Progenitor cell of endocrine pancreas (in vitro differentiated cells): ENCODE results near the gene CDH23. TPM values are rescaled to one million over a fixed set of nuclear protein-coding genes. Genes with fewer than 3 reads are reported as not detected.

Source experiments
- DNase-seq: peaks from one replicate; pipeline ENCODE4 v3.0.0; 2021; ENCODE audit warnings: low spot score; ENCODE audit not compliant: unreplicated experiment
- H3K27ac Mint-ChIP-seq: 2 replicates; pipeline ENCODE4 v1.8.0; 2021; ENCODE audit warnings: mild to moderate bottlenecking, moderate library complexity, mixed read lengths
- H3K27me3 Mint-ChIP-seq: 2 replicates; pipeline ENCODE4 v1.8.0; 2021; ENCODE audit warnings: mixed read lengths
- H3K36me3 Mint-ChIP-seq: 2 replicates; pipeline ENCODE4 v1.8.0; 2022; ENCODE audit warnings: mixed read lengths; ENCODE audit not compliant: insufficient read depth
- H3K4me1 Mint-ChIP-seq: 2 replicates; pipeline ENCODE4 v1.8.0; 2021; ENCODE audit warnings: low read depth, mixed read lengths
- H3K4me3 Mint-ChIP-seq: 2 replicates; pipeline ENCODE4 v1.8.0; 2021; ENCODE audit warnings: low read depth, mild to moderate bottlenecking, moderate library complexity, mixed read lengths
- H3K9me3 Mint-ChIP-seq: 2 replicates; pipeline ENCODE4 v1.8.0; 2021; ENCODE audit warnings: low read depth, mixed read lengths
- CTCF ChIP-seq: fragments of 200-600 bp; sonication (generic); IDR thresholded peaks from one replicate; pipeline ENCODE4 v1.5.0; 2021; ENCODE audit warnings: antibody characterized with exemption, mild to moderate bottlenecking; ENCODE audit not compliant: unreplicated experiment
- total RNA-seq: library from RNA; stranded (reverse); gene quantifications from 2 replicates; pipeline ENCODE4 v1.2.1, GENCODE V29; 2021

The CDH23 gene
- total RNA-seq, 1 donor from 2014 or later = 0.43 TPM

DNA sequence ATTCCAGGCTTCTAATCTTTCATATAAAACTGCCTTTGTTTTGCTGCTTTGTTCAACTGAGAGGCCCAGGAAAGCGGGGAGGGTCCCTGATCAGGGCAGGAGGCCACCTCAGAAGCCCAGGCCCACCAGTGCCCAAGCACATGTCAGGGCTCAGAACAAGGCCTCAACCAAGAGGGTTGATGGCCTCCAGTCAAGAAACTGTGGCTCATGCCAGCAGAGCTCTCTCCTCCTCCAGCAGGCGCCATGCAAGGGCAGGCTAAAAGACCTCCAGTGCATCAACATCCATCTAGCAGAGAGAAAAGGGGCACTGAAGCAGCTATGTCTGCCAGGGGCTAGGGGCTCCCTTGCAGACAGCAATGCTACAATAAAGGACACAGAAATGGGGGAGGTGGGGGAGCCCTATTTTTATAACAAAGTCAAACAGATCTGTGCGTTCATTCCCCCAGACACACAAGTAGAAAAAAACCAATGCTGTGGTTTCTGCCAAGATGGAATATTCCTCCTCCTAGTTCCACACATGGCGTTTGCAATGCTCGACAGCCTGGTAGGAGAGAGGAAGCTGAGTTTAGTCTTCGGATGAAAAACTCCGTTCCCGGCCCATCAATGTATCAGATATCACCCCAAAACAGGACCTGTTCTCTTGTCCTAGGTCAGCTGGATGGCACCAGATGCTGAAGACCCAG, 420.4 kb downstream of the CDH23 start:
- Mint-ChIP-seq H3K36me3 (peaks cover 20% of the 10 kb centered on the region), H3K4me1 (no peaks in the 10 kb centered on the region), H3K4me3 (no peak overlapping the region), H3K27ac (no peak overlapping the region), H3K27me3 (no peaks in the 10 kb centered on the region), H3K9me3 (no peaks in the 10 kb centered on the region)
- no peak for TF ChIP-seq CTCF
- DNase-seq = no peak

- DNase-seq = no peak
- no peaks in the 10 kb centered on the region for H3K9me3 Mint-ChIP-seq
- H3K27ac Mint-ChIP-seq = no peak overlapping the region
- no peak for TF ChIP-seq CTCF
- H3K4me3 Mint-ChIP-seq = no peak overlapping the region
- H3K27me3 Mint-ChIP-seq = no peaks in the 10 kb centered on the region
- peaks cover 20% of the 10 kb centered on the region for H3K36me3 Mint-ChIP-seq
- no peaks in the 10 kb centered on the region for H3K4me1 Mint-ChIP-seq
These were observed 421.3 kb downstream of the CDH23 start for GRCh38 chr10:71817831-71818655.

DNA sequence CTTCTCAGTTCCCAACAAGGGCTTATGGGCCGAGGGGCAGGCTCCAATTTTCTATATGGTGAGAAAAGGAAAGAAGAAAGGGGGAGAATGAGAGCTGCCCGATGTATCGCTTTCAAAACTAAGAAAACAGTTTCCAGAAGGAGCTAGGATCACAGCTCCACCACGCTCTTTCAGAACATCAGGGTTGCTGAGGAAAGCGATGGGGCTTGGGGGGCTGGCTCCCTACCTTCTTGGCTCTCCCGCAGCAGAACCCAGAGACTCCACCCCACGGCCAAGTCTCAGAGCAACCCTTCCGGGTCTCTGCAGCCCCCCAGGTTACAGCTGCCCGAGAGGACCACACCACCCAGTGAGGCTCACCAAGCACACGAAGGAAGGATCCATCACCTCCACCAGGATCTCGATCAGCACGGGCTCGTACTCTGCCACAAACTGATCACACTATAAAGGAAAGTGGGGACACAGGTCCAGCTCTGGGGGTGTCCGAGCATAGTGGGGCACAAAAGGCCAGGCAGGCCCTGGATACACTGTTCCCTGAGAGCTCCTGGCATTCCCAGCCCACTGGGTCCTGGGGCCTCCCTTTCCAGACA, 422.0 kb downstream of the CDH23 start:
- H3K36me3 Mint-ChIP-seq = peaks cover 20% of the 10 kb centered on the region
- DNase-seq = no peak

GRCh38 chr10:71819441-71819861, 422.7 kb downstream of the CDH23 start:
- Mint-ChIP-seq H3K9me3 (no peaks in the 10 kb centered on the region), H3K36me3 (peaks cover 20% of the 10 kb centered on the region), H3K27me3 (no peaks in the 10 kb centered on the region), H3K27ac (no peak overlapping the region), H3K4me1 (no peaks in the 10 kb centered on the region), H3K4me3 (no peak overlapping the region)
- TF ChIP-seq CTCF = no peak
- DNase-seq = no peak

More for the DNA sequence above, 422.0 kb downstream of the CDH23 start:
- Mint-ChIP-seq H3K9me3 (no peaks in the 10 kb centered on the region), H3K27me3 (no peaks in the 10 kb centered on the region), H3K4me1 (no peaks in the 10 kb centered on the region), H3K27ac (no peak overlapping the region), H3K4me3 (no peak overlapping the region)
- no peak for TF ChIP-seq CTCF

GRCh38 chr10:71819985-71820384, 423.3 kb downstream of the CDH23 start:
- Mint-ChIP-seq H3K4me1 (no peaks in the 10 kb centered on the region), H3K9me3 (no peaks in the 10 kb centered on the region), H3K36me3 (peaks cover 20% of the 10 kb centered on the region), H3K4me3 (no peak overlapping the region), H3K27me3 (no peaks in the 10 kb centered on the region), H3K27ac (no peak overlapping the region)
- DNase-seq = no peak
- no peak for TF ChIP-seq CTCF
